Astrocyte (in vitro differentiated cells and primary cell): ENCODE data around the gene SFMBT2. TPM values are rescaled to one million over a fixed set of nuclear protein-coding genes. Genes with fewer than 3 reads are reported as not detected.
"Not testable (repeated sequence)": the region's sequence is repeated elsewhere in the genome, so short reads cannot be mapped to it uniquely, and the experiment has no call there.

Source experiments
- DNase-seq: peaks from one replicate; pipeline ENCODE4 v3.0.0-alpha.2; 2010; ENCODE audit warnings: low read depth
- FAIRE-seq: peaks from 2 replicates; lab custom pipeline; 2011; peaks lifted over from hg19 to GRCh38; lab: Jason Lieb, UNC
- H2AFZ ChIP-seq: 2 replicates; pipeline ENCODE4 v1.6.0; 2012; ENCODE audit warnings: low read depth, low read length, inconsistent platforms
- H3K27ac ChIP-seq: 2 replicates; pipeline ENCODE4 v1.5.1; 2011; ENCODE audit warnings: low read depth, low read length, inconsistent platforms
- H3K27me3 ChIP-seq: 2 replicates; pipeline ENCODE4 v1.6.0; 2011; ENCODE audit warnings: low read length, inconsistent platforms; ENCODE audit not compliant: insufficient read depth
- H3K36me3 ChIP-seq: 2 replicates; pipeline ENCODE4 v1.5.1; 2011; ENCODE audit warnings: low read length, inconsistent platforms; ENCODE audit not compliant: insufficient read depth
- H3K4me1 ChIP-seq: 2 replicates; pipeline ENCODE4 v1.5.1; 2011; ENCODE audit warnings: low read length, inconsistent platforms; ENCODE audit not compliant: insufficient read depth
- H3K4me2 ChIP-seq: 2 replicates; pipeline ENCODE4 v1.6.0; 2012; ENCODE audit warnings: low read length, inconsistent platforms
- H3K4me3 ChIP-seq: 2 replicates; pipeline ENCODE4 v1.5.1; 2011; ENCODE audit warnings: low read depth, mild to moderate bottlenecking, low read length, inconsistent platforms; ENCODE audit not compliant: insufficient read depth
- H3K79me2 ChIP-seq: 2 replicates; pipeline ENCODE4 v1.6.0; 2012; ENCODE audit warnings: mild to moderate bottlenecking, low read length, inconsistent platforms; ENCODE audit not compliant: insufficient read depth
- H3K9ac ChIP-seq: 2 replicates; pipeline ENCODE4 v1.6.0; 2012; ENCODE audit warnings: mild to moderate bottlenecking, low read length, inconsistent platforms
- H3K9me3 ChIP-seq: 2 replicates; pipeline ENCODE4 v1.5.1; 2012; ENCODE audit warnings: low read depth, mild to moderate bottlenecking, low read length, inconsistent platforms; ENCODE audit not compliant: insufficient read depth
- H4K20me1 ChIP-seq: 2 replicates; pipeline ENCODE4 v1.6.0; 2012; ENCODE audit warnings: low read length, inconsistent platforms; ENCODE audit not compliant: insufficient read depth
- H3K27ac Mint-ChIP-seq: one replicate; pipeline ENCODE4 v1.8.0; 2021; ENCODE audit warnings: mild to moderate bottlenecking, mixed read lengths; ENCODE audit not compliant: unreplicated experiment
- H3K27me3 Mint-ChIP-seq: one replicate; pipeline ENCODE4 v1.8.0; 2021; ENCODE audit warnings: low read depth, mixed read lengths; ENCODE audit not compliant: unreplicated experiment
- H3K36me3 Mint-ChIP-seq: one replicate; pipeline ENCODE4 v1.8.0; 2021; ENCODE audit warnings: low read depth, mixed read lengths; ENCODE audit not compliant: unreplicated experiment
- H3K4me1 Mint-ChIP-seq: one replicate; pipeline ENCODE4 v1.8.0; 2021; ENCODE audit warnings: low read depth, mixed read lengths; ENCODE audit not compliant: unreplicated experiment
- H3K4me3 Mint-ChIP-seq: one replicate; pipeline ENCODE4 v1.8.0; 2021; ENCODE audit warnings: mild to moderate bottlenecking, moderate library complexity, mixed read lengths; ENCODE audit not compliant: unreplicated experiment
- H3K9me3 Mint-ChIP-seq: one replicate; pipeline ENCODE4 v1.8.0; 2021; ENCODE audit warnings: mild to moderate bottlenecking, mixed read lengths; ENCODE audit not compliant: unreplicated experiment
- EZH2 ChIP-seq: IDR thresholded peaks from 2 replicates; pipeline ENCODE4 v1.6.1; 2012; ENCODE audit warnings: mild to moderate bottlenecking, low read length, inconsistent platforms; ENCODE audit not compliant: insufficient read depth
- total RNA-seq: library from RNA; stranded (reverse); gene quantifications from 2 replicates; pipeline ENCODE4 v1.2.1, GENCODE V29; 2021
- TF ChIP-seq, protein P1 (sequence below): IDR thresholded peaks from 2 replicates; pipeline ENCODE4 v1.5.1; 2011; ENCODE audit warnings: low read depth, mild to moderate bottlenecking, inconsistent platforms, low read length, moderate library complexity; ENCODE audit not compliant: insufficient read depth

SFMBT2 gene
- total RNA-seq, 1 donor from 2014 or later: 3.9 TPM

DNA sequence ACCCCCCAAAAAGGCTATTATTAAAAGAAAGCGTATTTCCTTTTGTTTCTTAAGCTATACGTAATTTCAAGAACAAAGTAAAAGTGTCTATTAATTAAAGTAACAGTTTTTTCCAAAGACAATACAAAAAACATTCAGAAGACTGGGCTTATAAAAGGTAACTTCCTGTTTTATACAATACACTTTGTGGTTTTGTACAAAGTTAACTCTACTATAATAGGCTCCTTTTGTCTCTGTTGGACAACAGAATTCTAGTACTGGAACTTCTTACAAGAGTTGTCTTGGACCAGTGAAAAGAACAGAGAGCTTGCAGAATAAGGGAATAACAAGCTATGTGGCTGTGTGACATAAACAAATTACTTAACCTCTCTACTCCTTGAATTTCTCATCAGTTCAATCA, 21.5 kb downstream of the SFMBT2 start:
- H3K27ac ChIP-seq: no peak overlapping the region
- H2AFZ ChIP-seq: no peak overlapping the region
- no peak overlapping the region for H3K4me3 ChIP-seq
- H3K36me3 Mint-ChIP-seq: no peaks in the 10 kb centered on the region
- no peak for TF ChIP-seq EZH2
- TF ChIP-seq, protein P1, sequence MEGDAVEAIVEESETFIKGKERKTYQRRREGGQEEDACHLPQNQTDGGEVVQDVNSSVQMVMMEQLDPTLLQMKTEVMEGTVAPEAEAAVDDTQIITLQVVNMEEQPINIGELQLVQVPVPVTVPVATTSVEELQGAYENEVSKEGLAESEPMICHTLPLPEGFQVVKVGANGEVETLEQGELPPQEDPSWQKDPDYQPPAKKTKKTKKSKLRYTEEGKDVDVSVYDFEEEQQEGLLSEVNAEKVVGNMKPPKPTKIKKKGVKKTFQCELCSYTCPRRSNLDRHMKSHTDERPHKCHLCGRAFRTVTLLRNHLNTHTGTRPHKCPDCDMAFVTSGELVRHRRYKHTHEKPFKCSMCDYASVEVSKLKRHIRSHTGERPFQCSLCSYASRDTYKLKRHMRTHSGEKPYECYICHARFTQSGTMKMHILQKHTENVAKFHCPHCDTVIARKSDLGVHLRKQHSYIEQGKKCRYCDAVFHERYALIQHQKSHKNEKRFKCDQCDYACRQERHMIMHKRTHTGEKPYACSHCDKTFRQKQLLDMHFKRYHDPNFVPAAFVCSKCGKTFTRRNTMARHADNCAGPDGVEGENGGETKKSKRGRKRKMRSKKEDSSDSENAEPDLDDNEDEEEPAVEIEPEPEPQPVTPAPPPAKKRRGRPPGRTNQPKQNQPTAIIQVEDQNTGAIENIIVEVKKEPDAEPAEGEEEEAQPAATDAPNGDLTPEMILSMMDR: no peak
- no peak overlapping the region for H3K9ac ChIP-seq
- H3K9me3 ChIP-seq: no peaks in the 10 kb centered on the region
- FAIRE-seq (no peak), DNase-seq (no peak)
- H3K36me3 ChIP-seq: no peaks in the 10 kb centered on the region
- H3K9me3 Mint-ChIP-seq: no peaks in the 10 kb centered on the region
- H3K4me1 ChIP-seq: no peaks in the 10 kb centered on the region
- H3K27me3 ChIP-seq: no peaks in the 10 kb centered on the region
- H3K27me3 Mint-ChIP-seq: peaks cover 2% of the 10 kb centered on the region
- H3K4me3 Mint-ChIP-seq: no peak overlapping the region
- H3K79me2 ChIP-seq: no peaks in the 10 kb centered on the region
- H4K20me1 ChIP-seq: peaks cover 6% of the 10 kb centered on the region
- H3K4me2 ChIP-seq: no peak overlapping the region
- no peak overlapping the region for H3K27ac Mint-ChIP-seq
- H3K4me1 Mint-ChIP-seq: peaks cover 4% of the 10 kb centered on the region

DNA sequence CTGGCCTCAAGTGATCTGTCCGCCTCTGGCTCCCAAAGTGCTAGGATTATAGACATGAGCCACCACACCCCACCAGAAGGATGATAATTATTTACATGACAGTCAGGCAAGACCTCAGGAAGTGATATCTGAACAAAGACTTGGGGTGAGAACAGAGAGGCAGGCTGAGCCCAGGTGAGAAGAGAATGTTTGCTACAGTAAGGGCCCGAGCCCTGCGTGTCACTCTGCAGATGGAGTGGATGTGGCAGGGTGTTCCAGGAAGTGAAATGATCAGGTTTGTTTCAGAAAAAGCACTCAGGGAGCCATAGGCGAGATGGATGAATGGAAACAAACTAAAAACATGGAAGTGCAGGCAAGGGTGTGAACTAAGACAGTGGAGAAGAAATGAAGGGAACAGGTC, 22.2 kb downstream of the SFMBT2 start:
- Histone ChIP-seq H3K79me2 (no peaks in the 10 kb centered on the region), H3K4me2 (no peak overlapping the region), H4K20me1 (peaks cover 6% of the 10 kb centered on the region), H2AFZ (no peak overlapping the region), H3K4me3 (no peak overlapping the region), H3K27me3 (no peaks in the 10 kb centered on the region), H3K36me3 (no peaks in the 10 kb centered on the region), H3K9me3 (no peaks in the 10 kb centered on the region), H3K27ac (no peak overlapping the region), H3K4me1 (no peaks in the 10 kb centered on the region), H3K9ac (no peak overlapping the region)
- Mint-ChIP-seq H3K4me3 (no peak overlapping the region), H3K27me3 (peaks cover 2% of the 10 kb centered on the region), H3K9me3 (no peaks in the 10 kb centered on the region), H3K27ac (no peak overlapping the region), H3K36me3 (no peaks in the 10 kb centered on the region), H3K4me1 (peaks cover 4% of the 10 kb centered on the region)
- TF ChIP-seq, protein P1: no peak
- TF ChIP-seq EZH2: no peak
- FAIRE-seq: no peak
- DNase-seq: no peak

DNA sequence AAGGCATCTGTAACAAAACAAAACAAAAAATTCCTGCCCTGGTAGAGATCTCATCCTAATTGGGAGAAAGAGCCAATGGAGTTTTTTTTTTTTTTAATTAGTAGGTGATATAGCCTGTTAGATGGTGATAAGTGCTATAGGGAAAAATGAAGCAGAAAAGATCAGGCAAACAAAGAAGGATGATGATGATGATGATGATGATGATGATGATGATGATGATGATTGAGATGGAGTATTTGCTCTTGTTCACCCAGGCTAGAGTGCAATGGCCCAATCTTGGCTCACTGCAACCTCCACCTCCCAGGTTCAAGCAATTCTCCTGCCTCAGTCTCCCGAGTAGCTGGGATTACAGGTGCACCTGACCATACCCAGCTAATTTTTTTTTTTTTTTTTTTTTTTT, 22.7 kb downstream of the SFMBT2 start:
- not testable (repeated sequence) for H3K9ac ChIP-seq, H3K27me3 ChIP-seq, H3K27me3 Mint-ChIP-seq, H3K9me3 Mint-ChIP-seq, H4K20me1 ChIP-seq, H3K36me3 Mint-ChIP-seq, H3K4me1 Mint-ChIP-seq, H3K4me3 ChIP-seq, H3K36me3 ChIP-seq, H3K4me1 ChIP-seq, H3K79me2 ChIP-seq, H3K27ac ChIP-seq, H3K4me2 ChIP-seq, H3K27ac Mint-ChIP-seq, DNase-seq, H3K9me3 ChIP-seq, H2AFZ ChIP-seq, FAIRE-seq, H3K4me3 Mint-ChIP-seq
